H1 (cell line): Measurements from ENCODE around the gene DCLK1. TPM values are rescaled to one million over a fixed set of nuclear protein-coding genes. Genes with fewer than 3 reads are reported as not detected.

Experiments
- CTCF ChIA-PET: fragments of 300-600 bp; sonication (Branson Sonifier 250); formaldehyde crosslinking; loops from one replicate; lab custom pipeline; 2021; ENCODE audit not compliant: partially characterized antibody; lab: Charles Lee
- POLR2A ChIA-PET: fragments of 300-600 bp; sonication (Branson Sonifier 250); formaldehyde crosslinking; loops from one replicate; lab custom pipeline; 2021; ENCODE audit warnings: inconsistent platforms; ENCODE audit not compliant: partially characterized antibody; lab: Charles Lee
- DNase-seq, 2 experiments: peaks; one replicate each; pipeline versions ENCODE4 v3.0.0 to v3.0.0-alpha.2; 2010 to 2022; ENCODE audit warnings: low spot score in 2 of 2, low read depth in 1 of 2, mixed read lengths in 1 of 2
- FAIRE-seq: peaks from 2 replicates; lab custom pipeline; 2011; peaks lifted over from hg19 to GRCh38; lab: Jason Lieb, UNC
- H2AFZ ChIP-seq: 2 replicates; pipeline ENCODE4 v1.8.1; 2012; ENCODE audit warnings: low read length, inconsistent platforms
- H2AK5ac ChIP-seq: 2 replicates; pipeline ENCODE4 v1.6.1; 2013; ENCODE audit warnings: low read depth, low read length
- H2BK120ac ChIP-seq: replicated peaks from 2 replicates; pipeline ENCODE3; 2013; ENCODE audit warnings: low read depth, low read length, inconsistent platforms
- H2BK12ac ChIP-seq: 2 replicates; pipeline ENCODE4 v1.6.1; 2013; ENCODE audit warnings: low read depth, low read length
- H2BK15ac ChIP-seq: 2 replicates; pipeline ENCODE4 v1.6.1; 2013; ENCODE audit warnings: low read length
- H2BK20ac ChIP-seq: 2 replicates; pipeline ENCODE4 v1.6.1; 2013; ENCODE audit warnings: low read length
- H2BK5ac ChIP-seq: 2 replicates; pipeline ENCODE4 v1.6.1; 2013; ENCODE audit warnings: low read depth, low read length
- H3K14ac ChIP-seq: 2 replicates; pipeline ENCODE4 v1.6.1; 2013; ENCODE audit warnings: inconsistent platforms; ENCODE audit not compliant: insufficient read length
- H3K18ac ChIP-seq: 2 replicates; pipeline ENCODE4 v1.6.1; 2013; ENCODE audit warnings: low read length; ENCODE audit errors: extremely low read depth
- H3K23ac ChIP-seq: 2 replicates; pipeline ENCODE4 v1.6.1; 2013; ENCODE audit warnings: inconsistent platforms; ENCODE audit not compliant: insufficient read length
- H3K23me2 ChIP-seq: 2 replicates; pipeline ENCODE4 v1.6.1; 2013; ENCODE audit warnings: low read depth, low read length
- H3K27ac ChIP-seq: 2 replicates; pipeline ENCODE4 v1.6.1; 2011; ENCODE audit warnings: low read depth, low read length, inconsistent platforms
- H3K27me3 ChIP-seq, 4 experiments: replicated peaks in 1 of 4; 1 replicate in 1 of 4; 2 replicates in 3 of 4; pipeline versions ENCODE4 v1.6.1 to v1.8.1; 2011 to 2013; ENCODE audit warnings: low read length in 3 of 4, mild to moderate bottlenecking in 3 of 4, inconsistent platforms in 2 of 4, mixed read lengths in 2 of 4, moderate library complexity in 1 of 4; ENCODE audit not compliant: control insufficient read depth in 3 of 4, insufficient read depth in 3 of 4; ENCODE audit errors: extremely low read depth in 1 of 4
- H3K36me3 ChIP-seq, 4 experiments: 2 replicates each; pipeline versions ENCODE4 v1.6.1 to v1.8.1; 2011 to 2013; ENCODE audit warnings: mild to moderate bottlenecking in 4 of 4, low read length in 3 of 4, moderate library complexity in 2 of 4, control low read depth in 1 of 4, inconsistent platforms in 1 of 4; ENCODE audit not compliant: insufficient read depth in 4 of 4, control insufficient read depth in 2 of 4
- H3K4ac ChIP-seq: replicated peaks from 2 replicates; pipeline ENCODE3; 2013; ENCODE audit warnings: low read length, low read depth, mixed read lengths, inconsistent platforms; ENCODE audit not compliant: insufficient read length
- H3K4me1 ChIP-seq, 4 experiments: replicated peaks in 1 of 4; 1 replicate in 1 of 4; 2 replicates in 3 of 4; pipeline versions ENCODE4 v1.6.1 to v1.8.1; 2011 to 2013; ENCODE audit warnings: low read length in 3 of 4, inconsistent platforms in 2 of 4, mixed read lengths in 1 of 4; ENCODE audit not compliant: insufficient read depth in 4 of 4, control insufficient read depth in 3 of 4
- H3K4me2 ChIP-seq, 2 experiments: 2 replicates each; pipeline versions ENCODE4 v1.6.1 to v1.8.1; 2011 to 2013; ENCODE audit warnings: low read depth in 2 of 2, low read length in 2 of 2, control low read depth in 1 of 2, inconsistent platforms in 1 of 2, mild to moderate bottlenecking in 1 of 2; ENCODE audit not compliant: insufficient read depth in 1 of 2
- H3K4me3 ChIP-seq, 4 experiments: fragments of 200-600, 300-600 bp in 1 of 4; sonication (generic), shearing (Covaris generic), sonication (Bioruptor Twin) in 1 of 4; 2 replicates each; pipeline versions ENCODE4 v1.5.1 to v1.8.1; 2011 to 2016; ENCODE audit warnings: low read length in 4 of 4, low read depth in 3 of 4, control low read depth in 2 of 4, inconsistent platforms in 2 of 4, mild to moderate bottlenecking in 2 of 4, mixed read lengths in 1 of 4, moderate library complexity in 1 of 4; ENCODE audit not compliant: insufficient read depth in 2 of 4; ENCODE audit errors: extremely low read depth in 1 of 4
- H3K56ac ChIP-seq: replicated peaks from 2 replicates; pipeline ENCODE3; 2013; ENCODE audit warnings: low read depth, mild to moderate bottlenecking, mixed read lengths, low read length, inconsistent platforms; ENCODE audit not compliant: insufficient read length
- H3K79me1 ChIP-seq: 2 replicates; pipeline ENCODE4 v1.6.1; 2013; ENCODE audit warnings: low read depth, low read length, control low read depth
- H3K79me2 ChIP-seq, 2 experiments: 2 replicates each; pipeline versions ENCODE4 v1.6.1 to v1.8.1; 2012 to 2013; ENCODE audit warnings: low read length in 2 of 2, mild to moderate bottlenecking in 2 of 2, inconsistent platforms in 1 of 2; ENCODE audit not compliant: insufficient read depth in 2 of 2, control insufficient read depth in 1 of 2
- H3K9ac ChIP-seq, 4 experiments: replicated peaks in 1 of 4; 1 replicate in 1 of 4; 2 replicates in 3 of 4; pipeline versions ENCODE4 v1.6.1 to v1.8.1; 2011 to 2013; ENCODE audit warnings: low read depth in 3 of 4, low read length in 3 of 4, control low read depth in 2 of 4, mild to moderate bottlenecking in 2 of 4, moderate library complexity in 2 of 4, inconsistent platforms in 1 of 4; ENCODE audit errors: extremely low read depth in 1 of 4
- H3K9me3 ChIP-seq, 2 experiments: 2 replicates each; pipeline versions ENCODE4 v1.6.1 to v1.8.1; 2012 to 2013; ENCODE audit warnings: mild to moderate bottlenecking in 2 of 2, moderate library complexity in 2 of 2, control low read depth in 1 of 2, inconsistent platforms in 1 of 2, low read depth in 1 of 2, low read length in 1 of 2, mixed read lengths in 1 of 2; ENCODE audit not compliant: insufficient read depth in 2 of 2
- H4K20me1 ChIP-seq, 2 experiments: replicated peaks in 1 of 2; 2 replicates each; pipeline versions ENCODE3 to v1.8.1; 2011 to 2013; ENCODE audit warnings: inconsistent platforms in 2 of 2, low read length in 2 of 2, mild to moderate bottlenecking in 1 of 2; ENCODE audit not compliant: insufficient read depth in 2 of 2, control insufficient read depth in 1 of 2
- H4K5ac ChIP-seq: 2 replicates; pipeline ENCODE4 v1.6.1; 2013; ENCODE audit warnings: low read length, low read depth, mixed read lengths, inconsistent platforms; ENCODE audit not compliant: insufficient read length
- H4K8ac ChIP-seq: 2 replicates; pipeline ENCODE4 v1.8.0; 2013; ENCODE audit warnings: mild to moderate bottlenecking, moderate library complexity, low read length, inconsistent platforms; ENCODE audit not compliant: insufficient read depth; ENCODE audit errors: extremely low read depth
- H4K91ac ChIP-seq: replicated peaks from 2 replicates; pipeline ENCODE3; 2013; ENCODE audit warnings: low read length, mixed read lengths, inconsistent platforms; ENCODE audit not compliant: insufficient read length
- ASH2L ChIP-seq: fragments of 200-600, 300-600 bp; sonication (generic); IDR thresholded peaks from one replicate; pipeline ENCODE4 v1.7.1; 2017; ENCODE audit warnings: low read length
- CHD2 ChIP-seq: IDR thresholded peaks from 2 replicates; pipeline ENCODE4 v1.6.1; 2012; ENCODE audit warnings: low read length, improper control_type of control experiment
- CREB1 ChIP-seq: IDR thresholded peaks from 2 replicates; pipeline ENCODE4 v1.6.1; 2012; ENCODE audit warnings: inconsistent platforms
- GABPA ChIP-seq: IDR thresholded peaks from 2 replicates; pipeline ENCODE4 v1.6.1; 2011; ENCODE audit warnings: mild to moderate bottlenecking, low read length, moderate library complexity, borderline replicate concordance; ENCODE audit not compliant: insufficient read depth
- JUND ChIP-seq: IDR thresholded peaks from 2 replicates; pipeline ENCODE4 v1.6.1; 2011; ENCODE audit warnings: mild to moderate bottlenecking, improper control_type of control experiment, low read length
- MAFK ChIP-seq: IDR thresholded peaks from 2 replicates; pipeline ENCODE4 v1.6.1; 2012; ENCODE audit warnings: low read depth, mild to moderate bottlenecking, improper control_type of control experiment, low read length
- MAX ChIP-seq: IDR thresholded peaks from 2 replicates; pipeline ENCODE4 v1.6.1; 2012; ENCODE audit warnings: inconsistent platforms
- NRF1 ChIP-seq: IDR thresholded peaks from 2 replicates; pipeline ENCODE4 v1.6.1; 2011; ENCODE audit warnings: mild to moderate bottlenecking, low read depth, low read length, improper control_type of control experiment
- RFX5 ChIP-seq: IDR thresholded peaks from 2 replicates; pipeline ENCODE4 v1.6.1; 2011; ENCODE audit warnings: low read depth, low read length, improper control_type of control experiment, borderline replicate concordance
- RXRA ChIP-seq: IDR thresholded peaks from 2 replicates; pipeline ENCODE4 v1.6.1; 2011; ENCODE audit warnings: low read depth, mild to moderate bottlenecking, low read length, moderate library complexity; ENCODE audit not compliant: insufficient read depth
- TAF7 ChIP-seq: optimal IDR thresholded peaks from 2 replicates; pipeline ENCODE3; 2011; ENCODE audit warnings: low read depth, mild to moderate bottlenecking, inconsistent platforms, low read length, moderate library complexity, borderline replicate concordance
- USF2 ChIP-seq: IDR thresholded peaks from 2 replicates; pipeline ENCODE4 v1.6.1; 2011; ENCODE audit warnings: low read length, improper control_type of control experiment
- WGBS, 2 experiments: shearing (Covaris generic) in 1 of 2; methylation state at CpG; one replicate each; pipeline versions ENCODE4 v1.1.6 to v1.1.7; 2013 to 2015; ENCODE audit warnings: low lambda C conversion rate in 2 of 2, mixed read lengths in 2 of 2, inconsistent platforms in 1 of 2, low coverage in 1 of 2, missing lambda C conversion rate in 1 of 2; ENCODE audit not compliant: insufficient replicate concordance in 2 of 2, insufficient coverage in 1 of 2, insufficient read length in 1 of 2; ENCODE audit errors: extremely low coverage in 1 of 2, missing lambda C conversion rate in 1 of 2; 5-methylcytosine and 5-hydroxymethylcytosine counted together
- polyA plus RNA-seq, 7 experiments: library from polyadenylated mRNA; depleted of rRNA in 3 of 7; stranded (reverse) in 5 of 7; unstranded in 2 of 7; fragments of >200 nt in 5 of 7; fragments of 200-250 nt in 2 of 7; gene quantifications; 1 replicate in 5 of 7; 2 replicates in 1 of 7; 4 replicates in 1 of 7; pipeline versions ENCODE4 v1.2.1 to v1.2.3, GENCODE V29; 2011 to 2013; ENCODE audit warnings: missing spikeins in 2 of 7, mixed read lengths in 2 of 7
- total RNA-seq: library from RNA; stranded (reverse); fragmentation: NEBNext Ultra II Directional; extraction: Animal tissue kit (Norgen Biotek cat#: 25700); gene quantifications from 2 replicates; pipeline ENCODE4 v1.2.1, GENCODE V29; 2021

Gene DCLK1
- total and polyA plus RNA-seq, 2 of the 8 experiments (the other 6 are each of a cell fraction or from before 2014, with no cell fraction given), result 22.8 to 41.0 TPM

GRCh38 chr13:35882722-35883497 is 248.3 kb downstream of the DCLK1 start:
- Histone ChIP-seq H2BK20ac (no peak overlapping the region), H2BK12ac (no peak overlapping the region), H3K79me2 (no peaks in the 10 kb centered on the region), H3K4me2 (no peak overlapping the region), H3K27ac (no peak overlapping the region), H4K8ac (no peak overlapping the region), H2AK5ac (no peak overlapping the region), H2BK5ac (no peak overlapping the region), H2BK15ac (no peak overlapping the region; the same call in 1 of the 2 replicates), H3K4ac (no peak overlapping the region), H3K9ac (no peak overlapping the region), H3K4me3 (no peak overlapping the region), H3K9me3 (no peaks in the 10 kb centered on the region), H3K79me1 (no peaks in the 10 kb centered on the region), H2AFZ (no peak overlapping the region), H3K23me2 (no peaks in the 10 kb centered on the region), H3K4me1 (peaks cover 0 to 5% (median 2%) of the 10 kb centered on the region in 4 experiments; a peak in 1 of 7 replicates), H2BK120ac (no peak overlapping the region), H3K23ac (no peak overlapping the region), H3K56ac (no peak overlapping the region), H4K20me1 (no peaks in the 10 kb centered on the region), H3K27me3 (no peaks in the 10 kb centered on the region), H3K14ac (no peak overlapping the region), H3K36me3 (no peaks in the 10 kb centered on the region), H3K18ac (no peak overlapping the region), H4K5ac (no peak overlapping the region), H4K91ac (no peak overlapping the region)
- ChIA-PET CTCF (interaction anchor here (1.1 to 1.4 kb wide), 2 partner anchors 13 to 65 kb away, joined by 3 to 4 read pairs; no protein-coding TSS in a partner anchor), POLR2A (no interaction called here)
- FAIRE-seq, result no peak
- WGBS, 2 experiments, result 89% methylated on average over 10 of the region's 10 CpGs; no CpG with 5 or more reads in 1 of the 2 experiments
- DNase-seq, result no peak
- TF ChIP-seq MAX (no peak), CREB1 (no peak), TAF7 (no peak), RFX5 (no peak), NRF1 (no peak), USF2 (no peak), JUND (no peak), GABPA (no peak), MAFK (no peak), RXRA (no peak), ASH2L (no peak), CHD2 (no peak)
